ENCODE measurements around the gene RFC4.

Gene RFC4

DNA sequence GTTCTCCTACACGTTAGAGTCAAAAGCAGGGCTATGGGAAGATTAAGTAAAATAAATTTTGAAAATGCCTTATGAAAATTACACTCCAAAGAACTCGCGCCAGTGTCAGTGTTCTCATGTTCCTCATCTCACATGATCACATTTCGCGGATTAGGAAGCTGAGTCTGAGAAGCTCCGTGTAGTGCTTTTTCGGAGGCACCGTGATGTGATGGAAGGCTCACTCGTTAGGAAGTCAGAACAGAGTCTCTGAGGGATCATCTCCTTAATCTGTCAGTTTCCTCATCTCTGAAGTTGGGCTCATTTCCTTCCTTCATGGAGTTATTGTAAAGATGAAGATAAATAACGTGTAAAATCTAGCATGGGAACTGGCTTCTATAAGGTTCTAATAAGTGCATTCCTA lies 39.5 kb upstream of the RFC4 start (continued):
- TF ChIP-seq, protein P1, sequence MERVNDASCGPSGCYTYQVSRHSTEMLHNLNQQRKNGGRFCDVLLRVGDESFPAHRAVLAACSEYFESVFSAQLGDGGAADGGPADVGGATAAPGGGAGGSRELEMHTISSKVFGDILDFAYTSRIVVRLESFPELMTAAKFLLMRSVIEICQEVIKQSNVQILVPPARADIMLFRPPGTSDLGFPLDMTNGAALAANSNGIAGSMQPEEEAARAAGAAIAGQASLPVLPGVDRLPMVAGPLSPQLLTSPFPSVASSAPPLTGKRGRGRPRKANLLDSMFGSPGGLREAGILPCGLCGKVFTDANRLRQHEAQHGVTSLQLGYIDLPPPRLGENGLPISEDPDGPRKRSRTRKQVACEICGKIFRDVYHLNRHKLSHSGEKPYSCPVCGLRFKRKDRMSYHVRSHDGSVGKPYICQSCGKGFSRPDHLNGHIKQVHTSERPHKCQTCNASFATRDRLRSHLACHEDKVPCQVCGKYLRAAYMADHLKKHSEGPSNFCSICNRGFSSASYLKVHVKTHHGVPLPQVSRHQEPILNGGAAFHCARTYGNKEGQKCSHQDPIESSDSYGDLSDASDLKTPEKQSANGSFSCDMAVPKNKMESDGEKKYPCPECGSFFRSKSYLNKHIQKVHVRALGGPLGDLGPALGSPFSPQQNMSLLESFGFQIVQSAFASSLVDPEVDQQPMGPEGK (CRISPR knock-in tag; IDR thresholded peaks at IDR 0.05; ENCODE audit: borderline replicate concordance) = no peak
- TF ChIP-seq, protein P2, sequence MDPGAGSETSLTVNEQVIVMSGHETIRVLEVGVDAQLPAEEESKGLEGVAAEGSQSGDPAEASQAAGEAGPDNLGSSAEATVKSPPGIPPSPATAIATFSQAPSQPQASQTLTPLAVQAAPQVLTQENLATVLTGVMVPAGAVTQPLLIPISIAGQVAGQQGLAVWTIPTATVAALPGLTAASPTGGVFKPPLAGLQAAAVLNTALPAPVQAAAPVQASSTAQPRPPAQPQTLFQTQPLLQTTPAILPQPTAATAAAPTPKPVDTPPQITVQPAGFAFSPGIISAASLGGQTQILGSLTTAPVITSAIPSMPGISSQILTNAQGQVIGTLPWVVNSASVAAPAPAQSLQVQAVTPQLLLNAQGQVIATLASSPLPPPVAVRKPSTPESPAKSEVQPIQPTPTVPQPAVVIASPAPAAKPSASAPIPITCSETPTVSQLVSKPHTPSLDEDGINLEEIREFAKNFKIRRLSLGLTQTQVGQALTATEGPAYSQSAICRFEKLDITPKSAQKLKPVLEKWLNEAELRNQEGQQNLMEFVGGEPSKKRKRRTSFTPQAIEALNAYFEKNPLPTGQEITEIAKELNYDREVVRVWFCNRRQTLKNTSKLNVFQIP (CRISPR knock-in tag; IDR thresholded peaks at IDR 0.05; ENCODE audit: borderline replicate concordance, low read depth) = no peak

DNA sequence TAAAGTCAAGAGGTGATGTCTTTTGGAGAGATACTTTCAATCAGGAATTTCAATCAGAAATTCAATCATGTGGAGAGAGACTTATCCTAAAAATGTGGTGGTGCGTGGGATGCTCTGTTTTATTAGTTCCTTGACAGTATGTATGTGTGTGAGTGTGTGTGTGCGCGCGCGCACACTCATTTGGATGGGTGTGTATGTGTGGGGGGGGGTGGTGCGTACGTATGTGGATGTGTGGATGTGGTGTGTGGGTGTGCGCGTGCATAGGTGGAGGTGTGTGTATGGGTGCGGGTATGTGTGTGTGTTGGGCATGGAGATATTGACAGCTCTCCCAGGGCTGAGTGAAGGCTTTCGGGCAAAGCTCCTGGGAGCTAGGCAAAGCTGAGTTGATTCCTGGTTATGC lies 38.6 kb upstream of the RFC4 start:
- ATAC-seq = no peak
- TF ChIP-seq, protein P3, sequence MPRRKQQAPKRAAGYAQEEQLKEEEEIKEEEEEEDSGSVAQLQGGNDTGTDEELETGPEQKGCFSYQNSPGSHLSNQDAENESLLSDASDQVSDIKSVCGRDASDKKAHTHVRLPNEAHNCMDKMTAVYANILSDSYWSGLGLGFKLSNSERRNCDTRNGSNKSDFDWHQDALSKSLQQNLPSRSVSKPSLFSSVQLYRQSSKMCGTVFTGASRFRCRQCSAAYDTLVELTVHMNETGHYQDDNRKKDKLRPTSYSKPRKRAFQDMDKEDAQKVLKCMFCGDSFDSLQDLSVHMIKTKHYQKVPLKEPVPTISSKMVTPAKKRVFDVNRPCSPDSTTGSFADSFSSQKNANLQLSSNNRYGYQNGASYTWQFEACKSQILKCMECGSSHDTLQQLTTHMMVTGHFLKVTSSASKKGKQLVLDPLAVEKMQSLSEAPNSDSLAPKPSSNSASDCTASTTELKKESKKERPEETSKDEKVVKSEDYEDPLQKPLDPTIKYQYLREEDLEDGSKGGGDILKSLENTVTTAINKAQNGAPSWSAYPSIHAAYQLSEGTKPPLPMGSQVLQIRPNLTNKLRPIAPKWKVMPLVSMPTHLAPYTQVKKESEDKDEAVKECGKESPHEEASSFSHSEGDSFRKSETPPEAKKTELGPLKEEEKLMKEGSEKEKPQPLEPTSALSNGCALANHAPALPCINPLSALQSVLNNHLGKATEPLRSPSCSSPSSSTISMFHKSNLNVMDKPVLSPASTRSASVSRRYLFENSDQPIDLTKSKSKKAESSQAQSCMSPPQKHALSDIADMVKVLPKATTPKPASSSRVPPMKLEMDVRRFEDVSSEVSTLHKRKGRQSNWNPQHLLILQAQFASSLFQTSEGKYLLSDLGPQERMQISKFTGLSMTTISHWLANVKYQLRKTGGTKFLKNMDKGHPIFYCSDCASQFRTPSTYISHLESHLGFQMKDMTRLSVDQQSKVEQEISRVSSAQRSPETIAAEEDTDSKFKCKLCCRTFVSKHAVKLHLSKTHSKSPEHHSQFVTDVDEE (CRISPR knock-in tag; IDR thresholded peaks at IDR 0.05) = no peak
- no peak for TF ChIP-seq TOX (CRISPR knock-in tag; IDR thresholded peaks at IDR 0.05; ENCODE audit: borderline replicate concordance)
- no peak for TF ChIP-seq OSR1 (CRISPR knock-in tag; IDR thresholded peaks at IDR 0.05)
- no peak for TF ChIP-seq SNAI2 (CRISPR knock-in tag; IDR thresholded peaks at IDR 0.05)
- TF ChIP-seq, protein P4, sequence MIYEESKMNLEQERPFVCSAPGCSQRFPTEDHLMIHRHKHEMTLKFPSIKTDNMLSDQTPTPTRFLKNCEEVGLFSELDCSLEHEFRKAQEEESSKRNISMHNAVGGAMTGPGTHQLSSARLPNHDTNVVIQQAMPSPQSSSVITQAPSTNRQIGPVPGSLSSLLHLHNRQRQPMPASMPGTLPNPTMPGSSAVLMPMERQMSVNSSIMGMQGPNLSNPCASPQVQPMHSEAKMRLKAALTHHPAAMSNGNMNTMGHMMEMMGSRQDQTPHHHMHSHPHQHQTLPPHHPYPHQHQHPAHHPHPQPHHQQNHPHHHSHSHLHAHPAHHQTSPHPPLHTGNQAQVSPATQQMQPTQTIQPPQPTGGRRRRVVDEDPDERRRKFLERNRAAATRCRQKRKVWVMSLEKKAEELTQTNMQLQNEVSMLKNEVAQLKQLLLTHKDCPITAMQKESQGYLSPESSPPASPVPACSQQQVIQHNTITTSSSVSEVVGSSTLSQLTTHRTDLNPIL (CRISPR knock-in tag; IDR thresholded peaks at IDR 0.05; ENCODE audit: low read depth) = no peak
- no peak for TF ChIP-seq PPARA (CRISPR knock-in tag; IDR thresholded peaks at IDR 0.05; ENCODE audit: borderline replicate concordance)
- no peak for TF ChIP-seq ARNTL (CRISPR knock-in tag; IDR thresholded peaks at IDR 0.05; ENCODE audit: borderline replicate concordance, low read depth)
- TF ChIP-seq ZNF565 (CRISPR knock-in tag; conservative IDR thresholded peaks at IDR 0.05; ENCODE audit: low read depth) = no peak
- TF ChIP-seq CSDC2 (CRISPR knock-in tag; IDR thresholded peaks at IDR 0.05) = no peak
- TF ChIP-seq RARB (CRISPR knock-in tag; IDR thresholded peaks at IDR 0.05) = no peak
- TF ChIP-seq ZFP3 (CRISPR knock-in tag; IDR thresholded peaks at IDR 0.05) = no peak
- no peak for TF ChIP-seq ESRRG (CRISPR knock-in tag; IDR thresholded peaks at IDR 0.05)

DNA sequence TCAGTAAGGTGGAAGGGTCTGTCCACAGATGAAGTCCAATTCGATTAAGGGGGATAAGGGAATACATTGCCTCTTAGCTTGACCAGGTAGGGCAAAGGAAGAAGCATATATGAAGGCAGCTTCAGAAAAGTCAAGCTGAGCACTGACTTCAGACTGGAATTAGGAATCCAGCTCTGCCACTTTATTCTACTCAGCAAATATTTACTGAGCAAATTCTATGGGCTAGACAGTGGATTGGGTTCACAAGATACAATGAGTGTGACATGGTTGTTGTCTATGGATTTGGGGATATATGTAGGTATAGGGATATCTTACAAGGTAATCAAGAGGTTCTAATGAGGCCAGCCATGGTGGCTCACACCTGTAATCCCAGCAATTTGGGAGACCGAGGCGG lies 36.8 kb upstream of the RFC4 start:
- TF ChIP-seq, protein P1 (CRISPR knock-in tag; IDR thresholded peaks at IDR 0.05; ENCODE audit: borderline replicate concordance) = no peak
- TF ChIP-seq ISL1 (CRISPR knock-in tag; IDR thresholded peaks at IDR 0.05) (no peak), ZC3H10 (CRISPR knock-in tag; IDR thresholded peaks at IDR 0.05) (no peak), BACH2 (CRISPR knock-in tag; IDR thresholded peaks at IDR 0.05; ENCODE audit: borderline replicate concordance) (no peak), SNAI2 (CRISPR knock-in tag; IDR thresholded peaks at IDR 0.05) (no peak), ZNF8 (CRISPR knock-in tag; IDR thresholded peaks at IDR 0.05) (no peak), PPARA (CRISPR knock-in tag; IDR thresholded peaks at IDR 0.05; ENCODE audit: borderline replicate concordance) (no peak), ESRRG (CRISPR knock-in tag; IDR thresholded peaks at IDR 0.05) (no peak), ZFP3 (CRISPR knock-in tag; IDR thresholded peaks at IDR 0.05) (no peak), TOX (CRISPR knock-in tag; IDR thresholded peaks at IDR 0.05; ENCODE audit: borderline replicate concordance) (no peak)
- TF ChIP-seq, protein P2 (CRISPR knock-in tag; IDR thresholded peaks at IDR 0.05; ENCODE audit: borderline replicate concordance, low read depth) = no peak
- TF ChIP-seq, protein P3 (CRISPR knock-in tag; IDR thresholded peaks at IDR 0.05) = no peak
- TF ChIP-seq, protein P5, sequence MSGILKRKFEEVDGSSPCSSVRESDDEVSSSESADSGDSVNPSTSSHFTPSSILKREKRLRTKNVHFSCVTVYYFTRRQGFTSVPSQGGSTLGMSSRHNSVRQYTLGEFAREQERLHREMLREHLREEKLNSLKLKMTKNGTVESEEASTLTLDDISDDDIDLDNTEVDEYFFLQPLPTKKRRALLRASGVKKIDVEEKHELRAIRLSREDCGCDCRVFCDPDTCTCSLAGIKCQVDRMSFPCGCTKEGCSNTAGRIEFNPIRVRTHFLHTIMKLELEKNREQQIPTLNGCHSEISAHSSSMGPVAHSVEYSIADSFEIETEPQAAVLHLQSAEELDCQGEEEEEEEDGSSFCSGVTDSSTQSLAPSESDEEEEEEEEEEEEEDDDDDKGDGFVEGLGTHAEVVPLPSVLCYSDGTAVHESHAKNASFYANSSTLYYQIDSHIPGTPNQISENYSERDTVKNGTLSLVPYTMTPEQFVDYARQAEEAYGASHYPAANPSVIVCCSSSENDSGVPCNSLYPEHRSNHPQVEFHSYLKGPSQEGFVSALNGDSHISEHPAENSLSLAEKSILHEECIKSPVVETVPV (CRISPR knock-in tag; IDR thresholded peaks at IDR 0.05) = no peak
- TF ChIP-seq, protein P4 (CRISPR knock-in tag; IDR thresholded peaks at IDR 0.05; ENCODE audit: low read depth) = no peak
- no peak for ATAC-seq
